GM21528 (cell line): Measurements from ENCODE around the gene AQP7.
"Not testable (repeated sequence)": the region's sequence is repeated elsewhere in the genome, so short reads cannot be mapped to it uniquely, and the experiment has no call there.

Source experiments
- ATAC-seq: cut with Tn5 transposase; IDR thresholded peaks from one replicate; pipeline ENCODE4 v1.9.1; 2021; ENCODE audit warnings: mild to moderate bottlenecking, moderate library complexity; ENCODE audit not compliant: unreplicated experiment, low FRiP score

Gene AQP7

GRCh38 chr9:33434317-33435105 is 32.1 kb upstream of the AQP7 start:
- no peak for ATAC-seq

- no peak for ATAC-seq
Measured at GRCh38 chr9:33433871-33434270, 31.5 kb upstream of the AQP7 start.

- no peak for ATAC-seq
Measured at GRCh38 chr9:33431420-33431819, 29.1 kb upstream of the AQP7 start.

GRCh38 chr9:33430942-33431341 is 28.6 kb upstream of the AQP7 start:
- ATAC-seq, result no peak

DNA sequence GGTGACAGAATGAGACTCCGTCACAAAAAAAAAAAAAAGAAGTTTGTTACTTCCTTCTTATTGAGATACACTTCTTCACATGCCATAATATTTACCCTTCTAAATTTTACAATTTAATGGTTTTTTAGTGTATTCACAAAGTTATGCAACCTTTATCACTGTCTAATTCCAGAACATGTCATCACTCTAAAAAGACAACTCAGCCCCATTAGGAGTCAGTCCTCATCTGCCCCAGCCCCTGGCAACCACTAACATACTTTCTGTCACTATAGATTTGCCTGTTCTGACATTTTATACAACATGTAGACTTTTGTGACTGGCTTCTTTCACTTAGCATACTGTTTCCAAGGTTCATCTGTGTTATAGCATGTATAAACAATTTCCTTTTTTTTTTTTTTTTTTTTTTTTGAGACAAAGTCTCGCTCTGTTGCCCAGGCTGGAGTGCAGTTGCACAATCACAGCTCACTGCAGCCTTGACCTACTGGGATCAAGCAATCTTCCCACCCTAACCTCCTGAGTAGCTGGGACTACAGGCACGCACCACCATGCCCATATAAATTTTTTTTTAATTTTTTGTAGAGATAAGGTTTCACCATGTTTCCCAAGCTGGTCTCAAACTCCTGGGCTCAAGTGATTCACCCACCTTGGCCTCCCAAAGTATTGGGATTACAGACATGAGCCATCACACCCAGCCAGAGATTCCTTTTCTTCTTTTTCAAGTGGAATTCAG is 27.1 kb upstream of the AQP7 start:
- no peak for ATAC-seq

- ATAC-seq, result no peak
Measured at GRCh38 chr9:33426843-33427293, 24.5 kb upstream of the AQP7 start.

DNA sequence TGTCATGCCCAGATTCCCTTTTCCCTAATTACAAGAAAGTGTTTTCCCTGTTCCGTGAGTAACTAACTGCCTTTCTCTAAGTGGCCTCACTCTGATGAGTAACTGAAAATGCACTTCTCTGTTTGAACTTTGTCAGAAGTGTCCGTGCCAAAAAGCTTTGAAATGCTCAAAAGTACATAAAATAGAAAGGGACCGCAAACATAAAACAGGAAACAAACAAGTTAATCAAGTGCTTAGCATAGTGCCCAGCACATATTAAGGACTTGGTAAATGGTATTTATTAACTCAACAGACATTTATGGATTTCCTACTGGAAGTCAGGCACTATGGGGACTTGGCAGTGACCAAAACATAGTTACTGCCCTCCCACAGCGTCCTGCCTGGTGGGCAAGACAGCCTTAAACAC is 22.8 kb upstream of the AQP7 start:
- no peak for ATAC-seq

DNA sequence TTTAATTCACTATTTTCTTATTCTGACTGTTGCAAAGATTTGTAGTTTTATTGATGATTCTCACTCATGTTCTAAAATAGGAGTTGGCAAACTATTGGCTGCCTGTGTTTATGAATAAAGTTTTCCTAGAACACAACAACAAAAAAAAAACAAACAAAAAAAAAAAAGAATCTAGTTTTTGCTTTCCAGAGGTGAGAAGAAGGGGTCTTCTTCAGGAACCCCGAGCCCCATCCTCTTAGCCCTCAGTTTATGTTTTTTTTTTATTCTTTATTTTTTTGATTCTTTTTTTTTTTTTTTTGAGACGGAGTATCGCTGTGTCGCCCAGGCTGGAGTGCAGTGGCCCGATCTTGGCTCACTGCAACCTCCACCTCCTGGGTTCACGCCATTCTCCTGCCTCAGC is 22.1 kb upstream of the AQP7 start:
- not testable (repeated sequence) for ATAC-seq

DNA sequence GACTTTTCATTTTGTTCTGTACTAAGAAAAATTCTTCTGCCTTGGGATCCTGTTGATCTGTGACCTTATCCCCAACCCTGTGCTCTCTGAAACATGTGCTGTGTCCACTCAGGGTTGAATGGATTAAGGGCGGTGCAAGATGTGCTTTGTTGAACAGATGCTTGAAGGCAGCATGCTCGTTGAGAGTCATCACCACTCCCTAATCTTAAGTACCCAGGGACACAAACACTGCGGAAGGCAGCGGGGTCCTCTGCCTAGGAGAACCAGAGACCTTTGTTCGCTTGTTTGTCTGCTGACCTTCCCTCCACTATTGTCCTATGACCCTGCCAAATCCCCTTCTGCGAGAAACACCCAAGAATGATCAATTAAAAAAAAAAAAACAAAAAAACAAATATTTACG is 21.7 kb upstream of the AQP7 start:
- not testable (repeated sequence) for ATAC-seq

DNA sequence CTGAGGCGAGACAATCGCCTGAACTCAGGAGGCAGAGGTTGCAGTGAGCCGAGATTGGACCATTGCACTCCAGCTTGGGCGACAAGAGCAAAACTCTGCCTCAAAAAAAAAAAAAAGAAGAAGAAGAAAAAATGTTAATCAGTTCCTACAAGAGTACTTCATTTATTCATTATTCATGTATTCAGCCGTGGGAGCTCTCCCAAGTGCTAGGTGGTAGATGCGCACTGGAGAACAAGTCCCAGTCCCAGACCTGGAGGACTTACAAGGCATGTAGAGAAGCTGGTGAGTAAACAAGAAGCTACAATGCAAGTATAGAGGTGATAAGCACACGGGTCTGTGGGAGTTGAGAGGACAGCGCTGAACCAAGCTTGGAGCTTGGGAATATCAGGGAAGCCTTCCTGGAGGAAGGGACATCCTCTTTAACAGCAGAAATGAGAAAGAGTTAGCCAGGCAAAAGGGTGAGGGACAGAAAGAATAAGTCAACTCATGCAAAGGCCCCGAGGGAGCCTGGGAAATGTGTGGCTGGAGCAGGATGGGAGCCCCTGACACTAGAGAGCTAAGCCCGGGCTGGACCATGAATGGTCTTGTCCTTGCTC is 17.4 kb upstream of the AQP7 start:
- no peak for ATAC-seq

GRCh38 chr9:33418090-33418489 is 15.7 kb upstream of the AQP7 start:
- ATAC-seq, result no peak

DNA sequence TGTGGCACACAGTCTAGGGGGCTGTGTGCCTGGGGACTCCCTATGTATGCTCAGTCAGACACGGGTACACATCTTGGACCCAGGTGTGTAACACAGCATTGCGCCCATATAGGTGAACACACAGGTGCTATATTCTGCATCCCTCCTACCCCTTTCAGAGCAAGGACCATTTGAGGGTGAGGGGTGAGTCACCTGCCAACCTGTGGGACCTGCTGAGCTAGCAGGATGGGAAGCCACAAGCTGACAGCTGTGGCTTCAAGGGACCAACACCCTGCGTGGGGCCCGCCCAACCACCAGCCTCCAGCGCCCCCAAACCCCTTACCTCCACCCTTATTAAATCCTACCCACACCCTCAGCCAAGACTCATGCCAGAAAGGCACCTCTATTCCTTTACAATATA is 14.6 kb upstream of the AQP7 start:
- ATAC-seq, result no peak

DNA sequence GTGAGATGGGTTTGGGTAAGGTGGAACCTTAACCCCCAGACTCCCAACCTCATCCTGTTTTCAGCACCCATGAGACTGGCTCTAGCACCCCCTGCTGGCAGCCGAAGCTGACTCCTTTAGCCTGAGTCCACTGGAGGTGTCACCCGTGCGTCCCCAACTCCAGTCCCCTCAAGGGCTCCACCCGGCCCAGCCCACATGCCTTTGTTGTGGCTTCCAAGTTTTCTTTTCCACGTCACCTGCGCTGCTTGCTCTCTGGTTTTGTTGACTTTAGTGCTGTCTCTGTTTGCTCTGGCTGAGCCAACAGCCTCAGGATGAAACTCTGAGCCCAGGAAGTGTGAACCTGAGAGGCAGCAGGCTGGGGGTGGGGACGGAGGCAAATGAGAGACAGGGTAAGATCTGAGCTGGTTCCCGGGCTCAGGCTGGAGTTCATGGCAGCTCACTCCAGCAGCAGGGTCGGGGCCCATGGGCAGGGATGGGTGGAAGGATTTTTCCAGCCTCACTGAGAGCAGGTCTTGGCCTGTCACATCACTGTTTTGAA is 13.2 kb upstream of the AQP7 start:
- ATAC-seq, result no peak

GRCh38 chr9:33414889-33415500 is 12.6 kb upstream of the AQP7 start:
- no peak for ATAC-seq

GRCh38 chr9:33414268-33414667 is 11.9 kb upstream of the AQP7 start:
- ATAC-seq, result no peak

- no peak for ATAC-seq
Measured at GRCh38 chr9:33408087-33408486, 5.7 kb upstream of the AQP7 start.

DNA sequence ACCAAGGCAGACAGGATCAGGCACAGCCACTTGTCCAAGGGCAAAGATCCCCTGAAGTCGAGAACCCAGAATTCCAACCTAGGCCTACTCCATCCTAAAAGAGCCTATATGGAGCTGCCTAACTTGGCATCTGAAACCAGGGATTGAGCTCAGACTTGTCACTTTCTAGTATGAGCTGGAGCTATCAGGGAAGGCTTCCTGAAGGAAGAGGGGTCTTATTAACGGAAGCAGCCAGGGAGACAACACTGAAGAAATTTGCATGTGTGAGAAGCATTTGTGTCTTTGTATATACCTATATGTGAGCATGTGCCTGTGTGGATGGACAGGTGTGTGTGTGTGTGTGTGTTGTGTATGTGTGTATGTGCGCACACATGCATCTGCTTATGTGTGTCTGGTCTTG is 4.7 kb upstream of the AQP7 start:
- ATAC-seq, result no peak

- no peak for ATAC-seq
Measured at GRCh38 chr9:33404788-33405362, 2.5 kb upstream of the AQP7 start.

DNA sequence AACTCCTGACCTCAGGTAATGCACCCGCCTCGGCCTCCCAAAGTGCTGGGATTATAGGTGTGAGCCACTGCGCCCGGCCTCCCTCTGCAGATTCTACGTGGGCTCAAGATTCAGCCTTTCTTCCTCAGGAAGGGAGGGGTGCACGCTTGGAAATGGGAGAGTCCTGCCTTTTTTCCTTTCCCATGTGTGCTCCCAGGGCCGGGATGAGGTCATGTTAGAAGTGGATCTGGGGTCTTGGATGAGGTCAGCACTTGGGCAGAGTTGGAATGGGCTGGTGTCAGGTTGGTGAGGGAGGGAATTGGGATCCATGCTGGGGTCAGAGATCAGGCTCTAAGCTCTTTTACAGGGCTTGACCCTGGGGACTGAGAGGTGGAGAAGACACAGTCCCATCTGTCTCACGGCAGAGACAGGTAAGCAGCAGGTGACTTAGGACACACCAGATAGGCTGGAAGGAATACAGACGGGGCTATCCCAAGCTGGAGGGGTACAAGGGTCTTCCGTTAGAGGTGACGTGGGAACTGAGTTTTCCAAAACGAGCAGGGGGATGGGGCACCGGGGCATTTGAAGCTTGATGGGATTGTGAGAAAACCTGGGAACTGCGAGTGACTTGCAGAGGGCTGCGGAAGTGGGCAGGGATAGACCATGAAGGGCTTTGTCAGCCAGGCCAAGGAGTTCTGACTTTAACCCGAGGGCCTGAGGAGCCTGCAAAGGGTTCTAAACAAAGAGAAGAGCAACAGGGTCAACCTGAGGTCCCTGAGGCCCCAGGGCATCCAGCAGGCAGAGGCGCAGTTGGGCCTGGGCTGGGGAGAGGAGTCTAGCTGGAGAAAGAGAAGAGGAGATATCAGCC is 1.8 kb upstream of the AQP7 start:
- no peak for ATAC-seq

- not testable (repeated sequence) for ATAC-seq
Measured at GRCh38 chr9:33401809-33402208, 559 bp downstream of the AQP7 start.
